HepG2 (cell line): ENCODE data around the gene SAMD10. TPM values are rescaled to one million over a fixed set of nuclear protein-coding genes. Genes with fewer than 3 reads are reported as not detected.
A peak's percentile ranks its signal among the peaks of the same experiment; 100 is the strongest.

Source experiments
- ARNT ChIP-seq: fragments of 450-650 bp; IDR thresholded peaks from 2 replicates; pipeline ENCODE4 v1.6.1; 2017
- CSRNP2 ChIP-seq: sonication (generic); formaldehyde crosslinking; conservative IDR thresholded peaks from 2 replicates; pipeline ENCODE4 v1.8.0; 2022; ENCODE audit warnings: low read depth, missing genetic modification reagents
- DNMT3B ChIP-seq: conservative IDR thresholded peaks from 2 replicates; pipeline ENCODE4 v1.6.1; 2016; ENCODE audit warnings: missing biosample characterization, control low read depth
- ELF4 ChIP-seq: sonication (generic); formaldehyde crosslinking; IDR thresholded peaks from 2 replicates; pipeline ENCODE4 v1.5.0; 2020; ENCODE audit warnings: missing genetic modification reagents, mild to moderate bottlenecking, moderate library complexity, borderline replicate concordance
- FOXO1 ChIP-seq: sonication (generic); formaldehyde crosslinking; IDR thresholded peaks from 2 replicates; pipeline ENCODE4 v1.4.0; 2020; ENCODE audit warnings: missing genetic modification reagents
- GTF2F1 ChIP-seq: fragments of 150-350 bp; IDR thresholded peaks from 2 replicates; pipeline ENCODE4 v1.6.1; 2014; ENCODE audit warnings: low read length
- HIC2 ChIP-seq: sonication (generic); formaldehyde crosslinking; IDR thresholded peaks from 2 replicates; pipeline ENCODE4 v1.9.0; 2022; ENCODE audit warnings: low read depth, missing genetic modification reagents
- JARID2 ChIP-seq: sonication (generic); formaldehyde crosslinking; IDR thresholded peaks from 2 replicates; pipeline ENCODE4 v1.8.1; 2023; ENCODE audit warnings: missing genetic modification reagents, inconsistent platforms; ENCODE audit not compliant: insufficient replicate concordance
- MED8 ChIP-seq: sonication (generic); formaldehyde crosslinking; IDR thresholded peaks from 2 replicates; pipeline ENCODE4 v1.8.1; 2023; ENCODE audit warnings: mild to moderate bottlenecking, missing genetic modification reagents; ENCODE audit not compliant: insufficient replicate concordance
- NONO ChIP-seq, 2 experiments: fragments of 450-650 bp in 1 of 2; sonication (generic) in 1 of 2; formaldehyde crosslinking in 1 of 2; IDR thresholded peaks in 1 of 2; conservative IDR thresholded peaks in 1 of 2; 2 replicates each; pipeline versions ENCODE4 v1.6.1 to v1.8.0; 2017 to 2022; ENCODE audit warnings: mild to moderate bottlenecking in 1 of 2, missing genetic modification reagents in 1 of 2, moderate library complexity in 1 of 2
- POLR2AphosphoS5 ChIP-seq: IDR thresholded peaks from 2 replicates; pipeline ENCODE4 v1.6.1; 2012; ENCODE audit warnings: low read depth, low read length
- SNRNP70 ChIP-seq: fragments of 200-400 bp; formaldehyde crosslinking; IDR thresholded peaks from 2 replicates; pipeline ENCODE4 v1.6.1; 2017; ENCODE audit warnings: mild to moderate bottlenecking, low read depth, low read length, moderate library complexity
- SOX5 ChIP-seq: IDR thresholded peaks from 2 replicates; pipeline ENCODE4 v1.6.1; 2016; ENCODE audit warnings: borderline replicate concordance
- TEF ChIP-seq: sonication (generic); formaldehyde crosslinking; IDR thresholded peaks from 2 replicates; pipeline ENCODE4 v1.5.0; 2020; ENCODE audit warnings: missing genetic modification reagents
- YEATS2 ChIP-seq: sonication (generic); formaldehyde crosslinking; IDR thresholded peaks from 2 replicates; pipeline ENCODE4 v1.4.0; 2020; ENCODE audit warnings: missing genetic modification reagents, borderline replicate concordance
- ZFP1 ChIP-seq: IDR thresholded peaks from 2 replicates; pipeline ENCODE4 v1.6.1; 2016
- ZNF143 ChIP-seq: sonication (generic); formaldehyde crosslinking; IDR thresholded peaks from 2 replicates; pipeline ENCODE4 v1.4.0; 2020; ENCODE audit warnings: missing genetic modification reagents
- ZNF224 ChIP-seq: sonication (generic); formaldehyde crosslinking; IDR thresholded peaks from 2 replicates; pipeline ENCODE4 v1.5.0; 2020; ENCODE audit warnings: mild to moderate bottlenecking, missing genetic modification reagents
- ZNF281 ChIP-seq: sonication (generic); formaldehyde crosslinking; IDR thresholded peaks from 2 replicates; pipeline ENCODE4 v1.4.0; 2020; ENCODE audit warnings: missing genetic modification reagents, borderline replicate concordance
- ZNF343 ChIP-seq: sonication (generic); formaldehyde crosslinking; IDR thresholded peaks from 2 replicates; pipeline ENCODE4 v1.4.0; 2020; ENCODE audit warnings: mild to moderate bottlenecking, missing genetic modification reagents
- ZNF775 ChIP-seq: sonication (generic); formaldehyde crosslinking; IDR thresholded peaks from 2 replicates; pipeline ENCODE4 v1.4.0; 2020; ENCODE audit warnings: missing genetic modification reagents, mild to moderate bottlenecking, moderate library complexity, borderline replicate concordance
- ZNF780A ChIP-seq: sonication (generic); formaldehyde crosslinking; IDR thresholded peaks from 2 replicates; pipeline ENCODE4 v1.8.0; 2022; ENCODE audit warnings: mild to moderate bottlenecking, missing genetic modification reagents, moderate library complexity
- ZNF782 ChIP-seq: sonication (generic); formaldehyde crosslinking; IDR thresholded peaks from 2 replicates; pipeline ENCODE4 v1.4.0; 2020; ENCODE audit warnings: missing genetic modification reagents, mild to moderate bottlenecking, borderline replicate concordance
- ZNF883 ChIP-seq: sonication (generic); formaldehyde crosslinking; IDR thresholded peaks from 2 replicates; pipeline ENCODE4 v1.5.1; 2020; ENCODE audit warnings: mild to moderate bottlenecking, missing genetic modification reagents; ENCODE audit errors: not compliant biosample characterization
- polyA plus RNA-seq, 8 experiments: library from polyadenylated mRNA; depleted of rRNA in 3 of 8; stranded (reverse) in 7 of 8; unstranded in 1 of 8; fragments of >200 nt; fragmentation: Illumina TruSeq in 4 of 8; extraction: Trizol in 4 of 8; gene quantifications; 2 replicates each; pipeline versions ENCODE4 v1.2.1 to v1.2.3, GENCODE V29; 2011 to 2016; ENCODE audit warnings: low read depth in 4 of 8, missing spikeins in 1 of 8, mixed read lengths in 1 of 8; ENCODE audit not compliant: insufficient read depth in 1 of 8
- total RNA-seq, 5 experiments: library from RNA; depleted of rRNA; stranded (reverse); fragments of >200 nt; fragmentation: Illumina TruSeq; extraction: Trizol; gene quantifications; 2 replicates each; pipeline ENCODE4 v1.2.3, GENCODE V29; 2016; ENCODE audit warnings: low read depth in 1 of 5

SAMD10 gene
- total and polyA plus RNA-seq, 2 of the 13 experiments (the other 11 are each of a cell fraction or from before 2014, with no cell fraction given) = 6.1 to 11.0 TPM

GRCh38 chr20:64023361-64024140 is 44.1 kb upstream of the SAMD10 start (continued):
- TF ChIP-seq DNMT3B (CRISPR knock-in tag) (no peak), CSRNP2 (CRISPR knock-in tag) (no peak), SOX5 (CRISPR knock-in tag) (no peak), ZNF883 (no peak), ZNF224 (CRISPR knock-in tag) (peak; percentile 63; the same call in 1 of the 2 replicates), JARID2 (no peak), HIC2 (CRISPR knock-in tag) (peak; percentile 97), ZNF782 (no peak), YEATS2 (CRISPR knock-in tag) (no peak), FOXO1 (CRISPR knock-in tag) (0 out of 2 replicates have a peak, but pooled peaks have one; percentile 11), NONO (IDR thresholded peaks at IDR 0.05) (no peak), NONO (CRISPR knock-in tag; conservative IDR thresholded peaks at IDR 0.05) (no peak), TEF (CRISPR knock-in tag) (no peak), GTF2F1 (no peak), ZNF775 (no peak), SNRNP70 (no peak), MED8 (CRISPR knock-in tag) (peak; percentile 75), ZNF281 (no peak), ZFP1 (CRISPR knock-in tag) (no peak), POLR2AphosphoS5 (no peak), ELF4 (CRISPR knock-in tag) (no peak), ARNT (no peak), ZNF780A (CRISPR knock-in tag) (no peak), ZNF343 (CRISPR knock-in tag) (no peak), ZNF143 (CRISPR knock-in tag) (no peak)
